MM.1S (cell line): Measurements from ENCODE around the gene NCAM2.

Experiments used
- CTCF ChIP-seq: fragments of 300-600 bp; sonication (generic); IDR thresholded peaks from 2 replicates; pipeline ENCODE4 v1.5.1; 2016; ENCODE audit warnings: antibody characterized with exemption, low read length, mixed read lengths
- EZH2 ChIP-seq: fragments of 300-600 bp; sonication (generic); optimal IDR thresholded peaks from 2 replicates; pipeline ENCODE3; 2017; ENCODE audit warnings: low read depth, mild to moderate bottlenecking, antibody characterized with exemption, low read length, mixed read lengths
- EZH2phosphoT487 ChIP-seq: fragments of 300-600 bp; sonication (generic); IDR thresholded peaks from 2 replicates; pipeline ENCODE4 v1.6.1; 2018; ENCODE audit warnings: antibody characterized with exemption, low read length

DNA sequence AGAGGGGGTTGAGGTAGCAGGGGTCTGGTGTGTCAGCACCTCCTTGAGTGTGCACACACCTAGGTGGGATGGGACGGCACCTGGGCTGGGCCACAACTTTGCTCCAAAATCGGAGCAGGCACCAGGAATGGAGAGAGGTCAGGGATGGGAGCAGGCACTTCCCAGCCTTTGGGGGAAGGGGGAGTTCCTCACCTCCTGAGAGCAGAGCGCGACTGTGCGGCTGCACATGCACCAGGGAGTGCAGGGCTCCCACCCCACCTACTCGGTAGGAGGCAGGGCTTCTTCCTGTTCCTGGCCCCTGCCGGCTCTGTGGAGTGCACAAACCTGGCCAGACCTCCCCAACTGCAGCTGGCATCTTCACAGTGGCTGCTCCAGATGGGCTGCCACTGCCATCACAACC lies 399.3 kb downstream of the NCAM2 start:
- TF ChIP-seq CTCF (no peak), EZH2 (no peak), EZH2phosphoT487 (no peak)
